Panc1 (cell line): ENCODE data around the gene MTO1. TPM values are rescaled to one million over a fixed set of nuclear protein-coding genes. Genes with fewer than 3 reads are reported as not detected.
A peak's percentile ranks its signal among the peaks of the same experiment; 100 is the strongest.
"Not testable (repeated sequence)": the region's sequence is repeated elsewhere in the genome, so short reads cannot be mapped to it uniquely, and the experiment has no call there.

Experiments used
- ATAC-seq: fragments of 200-7000 bp; cut with Tn5 transposase; 2 replicates; pipeline ENCODE4 v1.9.1; 2020; ENCODE audit warnings: mild to moderate bottlenecking, moderate library complexity
- BruUV-seq: library from RNA; stranded (reverse); fragments of 400-500 nt; replicated peaks from 2 replicates; lab custom pipeline; 2021; lab: Mats Ljungman, UMichigan
- CTCF ChIA-PET: fragments of 300-600 bp; sonication (Branson Sonifier 250); formaldehyde crosslinking; loops from one replicate; lab custom pipeline; 2022; ENCODE audit warnings: antibody characterized with exemption; lab: Charles Lee
- POLR2A ChIA-PET: fragments of 300-600 bp; sonication (Branson Sonifier 250); formaldehyde crosslinking; loops from one replicate; lab custom pipeline; 2022; ENCODE audit warnings: antibody characterized with exemption; lab: Charles Lee
- DNase-seq: peaks from one replicate; pipeline ENCODE4 v3.0.0-alpha.2; 2010; ENCODE audit warnings: low read depth, low spot score
- H3K27ac ChIP-seq: 2 replicates; pipeline ENCODE4 v1.5.1; 2011; ENCODE audit warnings: mild to moderate bottlenecking, low read length, inconsistent platforms
- H3K27me3 ChIP-seq: fragments of 200-500 bp; sonication (Bioruptor generic); 2 replicates; pipeline ENCODE4 v1.6.0; 2014; ENCODE audit warnings: low read length, inconsistent platforms; ENCODE audit not compliant: control insufficient read depth, insufficient read depth
- H3K36me3 ChIP-seq: fragments of 200-500 bp; sonication (Bioruptor generic); 2 replicates; pipeline ENCODE4 v1.5.1; 2014; ENCODE audit warnings: inconsistent platforms, mild to moderate bottlenecking, low read length, moderate library complexity; ENCODE audit not compliant: control insufficient read depth, insufficient read depth
- H3K4me1 ChIP-seq: 2 replicates; pipeline ENCODE4 v1.5.1; 2011; ENCODE audit warnings: inconsistent platforms, mild to moderate bottlenecking, low read length, moderate library complexity; ENCODE audit not compliant: control insufficient read depth, insufficient read depth
- H3K4me3 ChIP-seq, 2 experiments: 2 replicates each; pipeline ENCODE4 v1.5.1; 2011 to 2012; ENCODE audit warnings: low read depth in 2 of 2, low read length in 2 of 2, mild to moderate bottlenecking in 2 of 2, inconsistent platforms in 1 of 2, moderate library complexity in 1 of 2
- H3K9me3 ChIP-seq: fragments of 200-500 bp; sonication (Bioruptor generic); 2 replicates; pipeline ENCODE4 v1.5.1; 2014; ENCODE audit warnings: low read depth, mild to moderate bottlenecking, inconsistent platforms, low read length, moderate library complexity; ENCODE audit not compliant: control insufficient read depth, insufficient read depth
- POLR2AphosphoS5 ChIP-seq: IDR thresholded peaks from 2 replicates; pipeline ENCODE4 v1.6.1; 2012; ENCODE audit warnings: mild to moderate bottlenecking, low read depth, low read length, moderate library complexity
- SIN3A ChIP-seq: IDR thresholded peaks from 2 replicates; pipeline ENCODE4 v1.6.1; 2012; ENCODE audit warnings: low read depth, mild to moderate bottlenecking, low read length, moderate library complexity, borderline replicate concordance; ENCODE audit not compliant: insufficient read depth
- in situ Hi-C: cut with HindIII; loops from 2 replicates; pipeline ENCODE4 v1.10.0; 2016; ENCODE audit warnings: low sequenced_read_pairs, low pct_unique_long_range_greater_than_20kb
- intact Hi-C: fragments of 100-400 bp; cut with micrococcal nuclease; formaldehyde crosslinking; loops from one replicate; pipeline ENCODE4 v1.10.0; 2022; ENCODE audit not compliant: unreplicated experiment
- total RNA-seq: library from RNA; stranded (reverse); gene quantifications from one replicate; pipeline ENCODE4 v1.2.1, GENCODE V29; 2021; ENCODE audit not compliant: unreplicated experiment
- TF ChIP-seq, protein P1 (sequence below), 2 experiments: IDR thresholded peaks; 2 replicates each; pipeline ENCODE4 v1.6.1; 2011 to 2012; ENCODE audit warnings: low read depth in 2 of 2, control low read depth in 1 of 2, low read length in 1 of 2, mild to moderate bottlenecking in 1 of 2, moderate library complexity in 1 of 2; ENCODE audit not compliant: insufficient read depth in 1 of 2

Gene MTO1
- total RNA-seq, 1 experiment from 2014 or later: 57.9 TPM

DNA sequence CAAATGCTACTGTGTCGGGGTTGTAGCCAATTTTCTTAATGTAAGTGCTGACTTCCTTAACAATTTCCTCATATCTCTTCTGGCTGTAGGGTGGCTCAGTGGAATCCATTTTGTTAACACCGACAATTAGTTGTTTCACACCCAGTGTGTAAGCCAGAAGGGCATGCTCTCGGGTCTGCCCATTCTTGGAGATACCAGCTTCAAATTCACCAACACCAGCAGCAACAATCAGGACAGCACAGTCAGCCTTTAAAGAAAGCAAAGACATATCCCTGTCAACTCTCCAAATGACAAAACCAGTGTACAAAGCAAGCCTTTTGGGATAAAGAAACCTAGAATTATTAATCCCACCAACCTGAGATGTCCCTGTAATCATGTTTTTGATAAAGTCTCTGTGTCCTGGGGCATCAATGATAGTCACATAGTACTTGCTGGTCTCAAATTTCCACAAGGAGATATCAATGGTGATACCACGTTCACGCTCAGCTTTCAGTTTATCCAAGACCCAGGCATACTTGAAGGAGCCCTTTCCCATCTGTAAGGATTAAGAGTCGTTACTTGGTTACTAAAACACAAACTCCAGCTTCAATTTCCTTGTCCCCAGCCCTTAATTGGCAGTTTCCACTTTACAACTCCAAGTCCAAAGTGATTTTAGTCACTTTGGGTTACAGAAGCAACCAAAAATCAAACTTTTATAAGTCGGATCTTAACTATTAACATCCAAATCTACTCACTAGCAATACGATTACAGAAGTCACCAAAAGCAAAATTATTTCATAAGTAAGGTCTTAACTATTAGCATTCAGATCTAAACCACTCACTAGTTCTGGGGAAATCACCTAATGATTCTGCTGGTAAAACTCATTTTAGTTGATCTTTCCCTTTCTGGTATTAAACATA is 57.7 kb downstream of the MTO1 start:
- H3K4me3 ChIP-seq: peak overlapping the region; percentile 86 to 91
- ATAC-seq, in situ Hi-C loops, H3K9me3 ChIP-seq, CTCF ChIA-PET, DNase-seq, intact Hi-C loops, H3K27me3 ChIP-seq: not testable (repeated sequence)
- POLR2A ChIA-PET: interaction anchor here (0.5 to 2.7 kb wide), 6 partner anchors 20 to 134 kb away, joined by 3 to 31 read pairs (median 12); partner anchors contain the start of gene SLC17A5
- H3K4me1 ChIP-seq: peaks cover 42% of the 10 kb centered on the region
- BruUV-seq: TSS peak; percentile 79
- peak; percentile 40; the same call in 1 of the 2 replicates for TF ChIP-seq POLR2AphosphoS5
- 0 out of 2 replicates have a peak, but pooled peaks have one; percentile 30 for TF ChIP-seq SIN3A
- H3K36me3 ChIP-seq: peaks cover 38% of the 10 kb centered on the region
- H3K27ac ChIP-seq: peak overlapping the region; percentile 98

DNA sequence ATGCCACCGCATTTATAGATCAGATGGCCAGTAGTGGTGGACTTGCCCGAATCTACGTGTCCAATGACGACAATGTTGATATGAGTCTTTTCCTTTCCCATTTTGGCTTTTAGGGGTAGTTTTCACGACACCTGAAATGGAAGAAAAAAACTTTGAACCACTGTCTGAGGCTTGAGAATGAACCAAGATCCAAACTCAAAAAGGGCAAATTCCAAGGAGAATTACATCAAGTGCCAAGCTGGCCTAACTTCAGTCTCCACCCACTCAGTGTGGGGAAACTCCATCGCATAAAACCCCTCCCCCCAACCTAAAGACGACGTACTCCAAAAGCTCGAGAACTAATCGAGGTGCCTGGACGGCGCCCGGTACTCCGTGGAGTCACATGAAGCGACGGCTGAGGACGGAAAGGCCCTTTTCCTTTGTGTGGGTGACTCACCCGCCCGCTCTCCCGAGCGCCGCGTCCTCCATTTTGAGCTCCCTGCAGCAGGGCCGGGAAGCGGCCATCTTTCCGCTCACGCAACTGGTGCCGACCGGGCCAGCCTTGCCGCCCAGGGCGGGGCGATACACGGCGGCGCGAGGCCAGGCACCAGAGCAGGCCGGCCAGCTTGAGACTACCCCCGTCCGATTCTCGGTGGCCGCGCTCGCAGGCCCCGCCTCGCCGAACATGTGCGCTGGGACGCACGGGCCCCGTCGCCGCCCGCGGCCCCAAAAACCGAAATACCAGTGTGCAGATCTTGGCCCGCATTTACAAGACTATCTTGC is 58.6 kb downstream of the MTO1 start:
- H3K27ac ChIP-seq: peak overlapping the region; percentile 98
- peak overlapping the region; percentile 86 to 91 for H3K4me3 ChIP-seq
- in situ Hi-C loops: no loop called here
- peaks cover 39% of the 10 kb centered on the region for H3K4me1 ChIP-seq
- POLR2A ChIA-PET: interaction anchor here (0.5 to 2.7 kb wide), 12 partner anchors 29 to 1738 kb away, joined by 3 to 31 read pairs (median 6); partner anchors contain the start of gene SLC17A5
- DNase-seq: no peak
- CTCF ChIA-PET: no interaction called here
- no peaks in the 10 kb centered on the region for H3K9me3 ChIP-seq
- H3K27me3 ChIP-seq: no peaks in the 10 kb centered on the region
- TF ChIP-seq SIN3A (no peak), POLR2AphosphoS5 (peak; percentile 89)
- TF ChIP-seq, protein P1, sequence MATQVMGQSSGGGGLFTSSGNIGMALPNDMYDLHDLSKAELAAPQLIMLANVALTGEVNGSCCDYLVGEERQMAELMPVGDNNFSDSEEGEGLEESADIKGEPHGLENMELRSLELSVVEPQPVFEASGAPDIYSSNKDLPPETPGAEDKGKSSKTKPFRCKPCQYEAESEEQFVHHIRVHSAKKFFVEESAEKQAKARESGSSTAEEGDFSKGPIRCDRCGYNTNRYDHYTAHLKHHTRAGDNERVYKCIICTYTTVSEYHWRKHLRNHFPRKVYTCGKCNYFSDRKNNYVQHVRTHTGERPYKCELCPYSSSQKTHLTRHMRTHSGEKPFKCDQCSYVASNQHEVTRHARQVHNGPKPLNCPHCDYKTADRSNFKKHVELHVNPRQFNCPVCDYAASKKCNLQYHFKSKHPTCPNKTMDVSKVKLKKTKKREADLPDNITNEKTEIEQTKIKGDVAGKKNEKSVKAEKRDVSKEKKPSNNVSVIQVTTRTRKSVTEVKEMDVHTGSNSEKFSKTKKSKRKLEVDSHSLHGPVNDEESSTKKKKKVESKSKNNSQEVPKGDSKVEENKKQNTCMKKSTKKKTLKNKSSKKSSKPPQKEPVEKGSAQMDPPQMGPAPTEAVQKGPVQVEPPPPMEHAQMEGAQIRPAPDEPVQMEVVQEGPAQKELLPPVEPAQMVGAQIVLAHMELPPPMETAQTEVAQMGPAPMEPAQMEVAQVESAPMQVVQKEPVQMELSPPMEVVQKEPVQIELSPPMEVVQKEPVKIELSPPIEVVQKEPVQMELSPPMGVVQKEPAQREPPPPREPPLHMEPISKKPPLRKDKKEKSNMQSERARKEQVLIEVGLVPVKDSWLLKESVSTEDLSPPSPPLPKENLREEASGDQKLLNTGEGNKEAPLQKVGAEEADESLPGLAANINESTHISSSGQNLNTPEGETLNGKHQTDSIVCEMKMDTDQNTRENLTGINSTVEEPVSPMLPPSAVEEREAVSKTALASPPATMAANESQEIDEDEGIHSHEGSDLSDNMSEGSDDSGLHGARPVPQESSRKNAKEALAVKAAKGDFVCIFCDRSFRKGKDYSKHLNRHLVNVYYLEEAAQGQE (IDR thresholded peaks at IDR 0.05; ENCODE audit: insufficient read depth in 1 of 2, low read depth in 2 of 2, low read length in 1 of 2): 0 out of 4 replicates have a peak, but pooled peaks have one; percentile 49 to 50
- no TSS peak for BruUV-seq
- ATAC-seq: peak; percentile 43
- H3K36me3 ChIP-seq: peaks cover 38% of the 10 kb centered on the region
- intact Hi-C loops: loop anchor here (2.0 kb wide), 1 partner anchor 61 kb away; no protein-coding TSS in a partner anchor
